Posterior cingulate gyrus (tissue), 11 donors: ENCODE data around the gene NAA38.

ENCODE experiments used
- DNase-seq, 10 donors: peaks; one replicate each; pipeline versions ENCODE4 v3.0.0 to v3.0.0-alpha.2; 2020 to 2021; ENCODE audit warnings: mixed read lengths in 3 of 10
- intact Hi-C: fragments of 100-400 bp; cut with DNase I; formaldehyde crosslinking; loops from one replicate; pipeline ENCODE4 v1.15.1; 2023

NAA38 gene, protein sequence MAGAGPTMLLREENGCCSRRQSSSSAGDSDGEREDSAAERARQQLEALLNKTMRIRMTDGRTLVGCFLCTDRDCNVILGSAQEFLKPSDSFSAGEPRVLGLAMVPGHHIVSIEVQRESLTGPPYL

DNA sequence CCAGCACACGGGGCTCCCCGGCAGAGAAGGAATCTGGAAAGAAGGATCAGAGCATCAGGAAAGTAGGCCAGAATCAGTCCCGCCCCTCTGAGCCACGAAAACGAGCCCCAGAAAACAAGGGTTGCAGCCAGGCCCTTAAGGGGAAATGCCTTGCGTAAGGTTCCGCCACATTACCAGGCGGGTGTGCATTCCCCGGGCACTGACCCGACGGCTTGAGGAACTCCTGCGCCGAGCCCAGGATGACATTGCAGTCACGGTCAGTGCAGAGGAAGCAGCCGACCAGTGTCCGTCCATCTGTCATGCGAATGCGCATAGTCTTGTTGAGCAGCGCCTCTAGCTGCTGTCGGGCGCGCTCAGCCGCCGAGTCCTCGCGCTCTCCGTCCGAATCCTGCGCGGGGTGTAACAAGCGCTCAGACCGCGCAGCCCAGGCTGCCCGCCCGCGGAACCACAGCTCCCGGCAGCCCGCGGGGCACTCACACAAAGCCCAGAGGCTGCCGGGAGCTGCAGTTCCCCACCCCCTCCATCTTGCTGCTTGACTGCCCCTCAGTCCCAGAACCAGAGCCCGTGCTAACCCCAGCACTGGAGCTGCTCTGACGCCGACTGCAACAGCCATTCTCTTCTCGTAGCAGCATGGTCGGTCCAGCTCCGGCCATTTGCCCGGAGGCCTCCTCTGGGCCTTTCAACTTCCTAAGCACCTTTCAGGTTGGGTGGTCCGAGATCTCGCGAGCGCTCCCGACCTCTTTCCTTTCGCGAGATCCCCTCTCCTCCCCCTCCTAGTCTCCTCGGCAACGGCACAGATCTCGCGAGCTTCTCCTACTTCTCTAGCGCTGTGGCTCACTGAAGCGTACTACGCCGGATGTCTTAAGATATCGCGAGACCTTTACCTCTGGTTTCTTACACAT, at the start of gene NAA38:
Gene NAA38, minus strand, starts transcription at position 749 of the 902 bp plus-strand sequence. Its CDS starts 96 bp downstream, at position 653.
- peak; percentile 90 to 99 (median 93) for DNase-seq
- intact Hi-C loops = loop anchor here (1.0 kb wide), 1 partner anchor 58 kb away; no protein-coding TSS in a partner anchor

DNA sequence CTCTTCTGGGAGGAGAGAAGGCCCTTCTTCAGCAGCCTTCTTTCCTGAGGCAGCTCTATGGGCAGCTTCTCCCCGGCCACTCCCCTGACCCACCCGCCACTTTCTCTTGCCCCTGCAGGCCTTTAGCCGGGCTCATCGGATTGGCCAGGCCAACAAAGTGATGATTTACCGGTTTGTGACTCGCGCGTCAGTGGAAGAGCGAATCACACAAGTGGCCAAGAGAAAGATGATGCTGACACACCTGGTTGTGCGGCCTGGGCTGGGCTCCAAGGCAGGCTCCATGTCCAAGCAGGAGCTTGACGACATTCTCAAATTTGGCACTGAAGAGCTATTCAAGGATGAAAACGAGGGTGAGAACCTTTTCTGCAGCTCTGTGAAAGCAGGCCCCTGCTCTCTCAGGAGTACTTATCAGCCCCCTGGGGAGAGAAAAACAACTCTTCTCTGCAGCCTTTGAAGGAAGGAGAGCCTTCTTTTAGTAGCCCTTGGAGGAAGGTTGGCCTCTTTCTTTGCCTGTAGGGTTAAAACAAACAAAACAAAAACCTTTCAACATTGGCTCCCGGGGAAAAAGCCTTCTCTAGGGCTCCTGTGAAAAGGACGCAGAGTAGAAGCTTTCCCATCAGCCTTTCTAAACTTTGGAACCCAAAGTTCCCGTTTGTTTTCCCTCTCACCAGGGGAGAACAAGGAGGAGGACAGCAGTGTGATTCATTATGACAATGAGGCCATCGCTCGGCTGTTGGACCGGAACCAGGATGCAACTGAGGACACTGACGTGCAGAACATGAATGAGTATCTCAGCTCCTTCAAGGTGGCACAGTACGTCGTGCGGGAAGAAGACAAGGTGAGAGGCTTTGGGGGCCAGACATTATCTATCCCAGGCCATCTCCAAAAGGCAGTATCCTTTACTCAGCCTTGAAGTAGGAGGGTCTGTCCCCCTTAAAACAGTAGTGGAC, 46.1 kb upstream of the NAA38 start:
- intact Hi-C loops = no loop called here
- DNase-seq = peak in 3 of 10 donors; percentile 44 to 62 (median 55)

DNA sequence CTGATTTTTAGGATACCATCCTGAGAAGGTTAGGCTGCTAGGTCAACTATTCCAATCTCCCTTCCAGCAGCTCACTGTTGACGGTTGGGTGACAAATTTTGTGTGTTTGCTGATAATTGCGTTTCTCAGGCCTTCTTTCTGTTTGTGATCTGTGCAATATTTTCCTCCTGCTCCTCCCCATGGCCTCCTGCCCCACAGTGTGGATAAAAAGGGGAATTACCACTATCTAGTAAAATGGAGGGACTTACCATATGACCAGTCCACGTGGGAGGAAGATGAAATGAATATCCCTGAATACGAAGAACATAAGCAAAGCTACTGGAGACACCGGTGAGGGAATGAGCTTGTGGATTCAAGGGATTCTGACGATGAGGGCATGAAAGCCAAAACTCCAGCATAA, 40.4 kb upstream of the NAA38 start:
- DNase-seq = peak in 2 of 10 donors; percentile 27 to 35
- intact Hi-C loops = loop anchor here (2.0 kb wide), 1 partner anchor 35 kb away; no protein-coding TSS in a partner anchor

DNA sequence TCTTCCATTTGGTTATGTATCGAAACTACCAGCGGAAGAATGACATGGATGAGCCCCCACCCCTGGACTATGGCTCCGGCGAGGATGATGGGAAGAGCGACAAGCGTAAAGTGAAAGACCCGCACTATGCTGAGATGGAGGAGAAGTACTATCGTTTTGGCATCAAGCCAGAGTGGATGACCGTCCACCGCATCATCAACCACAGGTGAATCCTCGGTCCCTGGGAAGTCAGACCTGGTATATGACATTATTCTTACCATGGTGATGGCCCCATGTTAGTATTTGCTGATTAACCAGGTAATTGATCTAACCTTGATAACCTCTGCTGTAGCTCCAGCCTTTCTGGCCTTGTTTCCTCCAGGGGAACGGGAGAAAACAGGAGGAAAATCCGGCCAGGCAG, 39.7 kb upstream of the NAA38 start:
- intact Hi-C loops = no loop called here
- DNase-seq = no peak

DNA sequence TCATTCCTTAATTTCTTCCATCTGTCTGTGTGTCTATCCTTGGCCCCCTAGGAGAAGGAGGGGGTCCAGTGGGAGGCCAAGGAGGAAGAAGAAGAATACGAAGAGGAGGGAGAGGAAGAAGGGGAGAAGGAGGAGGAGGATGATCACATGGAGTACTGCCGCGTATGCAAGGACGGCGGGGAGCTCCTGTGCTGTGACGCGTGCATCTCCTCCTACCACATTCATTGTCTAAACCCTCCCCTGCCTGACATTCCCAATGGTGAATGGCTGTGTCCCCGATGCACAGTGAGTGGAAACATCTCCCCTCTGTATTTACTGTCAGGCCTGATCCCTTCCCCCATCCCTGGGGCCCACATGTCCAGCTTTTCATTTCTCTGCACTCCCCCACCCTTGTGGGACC, 37.5 kb upstream of the NAA38 start:
- intact Hi-C loops = no loop called here
- no peak for DNase-seq

DNA sequence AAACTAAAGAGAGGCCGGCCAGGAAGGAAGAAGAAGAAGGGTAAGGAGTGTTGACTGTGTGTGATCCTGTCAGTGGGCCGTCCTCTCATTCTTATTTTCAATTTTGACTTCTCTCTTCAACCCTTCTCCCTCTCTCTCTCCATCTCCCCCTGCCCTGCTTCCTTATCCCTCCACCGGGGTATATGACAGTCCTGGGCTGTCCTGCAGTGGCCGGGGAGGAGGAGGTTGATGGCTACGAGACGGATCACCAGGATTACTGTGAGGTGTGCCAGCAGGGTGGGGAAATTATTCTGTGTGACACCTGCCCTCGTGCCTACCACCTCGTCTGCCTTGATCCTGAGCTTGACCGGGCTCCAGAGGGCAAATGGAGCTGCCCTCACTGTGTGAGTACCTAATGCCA, 36.9 kb upstream of the NAA38 start:
- no peak for DNase-seq
- intact Hi-C loops = no loop called here

DNA sequence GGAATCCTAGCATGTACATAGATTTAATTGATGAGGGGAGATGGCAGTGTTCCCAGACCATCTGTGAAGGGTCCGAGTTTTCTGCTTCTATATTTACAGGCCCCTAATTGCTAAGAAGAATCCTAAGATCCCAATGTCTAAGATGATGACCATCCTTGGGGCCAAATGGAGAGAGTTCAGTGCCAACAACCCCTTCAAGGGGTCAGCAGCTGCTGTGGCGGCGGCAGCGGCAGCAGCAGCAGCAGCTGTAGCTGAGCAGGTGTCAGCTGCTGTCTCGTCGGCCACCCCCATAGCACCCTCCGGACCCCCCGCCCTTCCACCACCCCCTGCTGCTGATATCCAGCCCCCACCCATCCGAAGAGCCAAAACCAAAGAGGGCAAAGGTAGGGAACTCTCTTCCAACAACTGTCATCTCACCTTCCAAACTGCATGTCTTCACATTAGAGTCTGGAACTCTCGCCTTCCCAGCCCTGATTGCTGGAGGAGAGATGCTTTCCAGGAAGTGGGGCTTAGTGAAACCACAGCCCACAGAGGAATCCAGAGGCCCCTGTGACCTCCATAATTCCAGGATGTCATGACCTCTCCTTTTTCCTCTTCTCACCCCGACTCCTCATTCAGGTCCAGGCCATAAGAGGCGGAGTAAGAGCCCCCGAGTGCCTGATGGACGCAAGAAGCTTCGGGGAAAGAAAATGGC, 36.0 kb upstream of the NAA38 start:
- intact Hi-C loops = no loop called here
- DNase-seq = no peak

DNA sequence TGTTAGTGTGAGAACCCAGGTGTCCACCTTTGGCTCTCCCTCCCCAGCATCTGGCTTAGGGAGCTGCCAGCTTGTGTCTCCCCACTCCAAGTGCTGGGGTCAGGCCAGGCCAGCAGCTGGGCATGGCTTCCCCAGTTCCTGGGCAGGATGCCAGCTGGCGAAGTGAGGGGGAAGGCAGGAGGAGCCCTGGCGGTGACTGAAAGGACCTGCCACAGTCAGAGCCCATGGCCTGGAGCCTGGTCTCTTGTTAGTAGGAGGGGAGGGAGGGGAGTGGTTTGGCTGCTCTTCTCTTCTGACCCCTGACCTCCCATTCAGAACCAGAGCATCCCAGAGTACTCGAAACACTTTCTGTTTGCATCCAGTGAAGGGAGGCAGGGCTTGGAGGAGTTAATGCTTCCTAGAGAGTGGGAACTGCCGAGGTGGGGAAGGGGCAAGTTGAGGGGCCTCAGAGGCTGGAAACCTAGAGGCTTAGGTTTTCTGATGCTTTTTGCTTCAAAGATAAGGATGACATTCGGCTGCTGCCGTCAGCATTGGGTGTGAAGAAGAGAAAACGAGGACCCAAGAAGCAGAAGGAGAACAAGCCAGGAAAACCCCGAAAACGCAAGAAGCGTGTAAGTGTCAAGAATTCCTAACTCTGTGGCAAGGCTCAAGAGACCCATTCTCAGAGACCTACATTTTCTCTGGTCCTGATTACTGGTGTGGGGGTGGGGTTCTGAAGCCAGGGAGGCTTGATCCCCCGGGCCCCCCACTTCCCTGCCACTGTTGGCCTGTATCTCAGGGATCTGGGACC, 32.0 kb upstream of the NAA38 start:
- intact Hi-C loops = no loop called here
- DNase-seq = peak; percentile 92 to 99 (median 96)

DNA sequence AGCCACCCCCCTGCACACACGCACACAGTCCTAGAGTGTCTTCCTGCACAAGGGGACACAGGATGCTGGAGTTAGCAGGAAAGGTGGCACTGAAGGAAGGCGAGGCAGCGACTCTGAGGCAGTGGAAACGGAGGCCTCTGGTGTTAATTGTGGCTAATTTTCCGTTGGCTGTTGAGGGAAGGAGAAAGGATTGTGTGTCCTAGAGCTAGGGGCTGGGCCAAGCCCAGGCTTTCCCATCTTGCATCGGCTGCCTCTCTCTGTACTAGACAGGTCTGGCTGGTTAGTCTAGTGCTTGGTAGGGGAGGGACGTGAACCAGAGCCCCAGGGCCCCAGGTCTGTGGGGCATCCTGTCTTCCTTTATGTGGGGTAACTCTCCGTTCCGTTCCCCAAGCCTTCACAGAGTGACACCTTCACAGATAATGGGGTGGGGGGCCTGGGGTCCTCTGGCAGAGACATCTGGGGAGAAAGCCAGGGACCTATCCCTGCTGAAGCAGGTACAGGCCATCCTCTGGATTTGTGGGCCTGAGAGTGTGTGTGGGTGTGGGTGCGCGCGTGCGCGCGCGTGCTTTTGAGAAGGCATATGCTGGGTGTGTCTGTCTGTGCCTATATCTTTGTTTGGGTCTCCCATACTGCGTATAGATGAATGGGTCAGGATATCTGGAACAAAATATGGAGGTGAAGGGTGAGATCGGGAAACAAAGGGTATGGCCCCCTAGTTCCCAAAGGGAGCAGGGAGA, 31.0 kb upstream of the NAA38 start, which contains the start of gene CHD3:
Gene CHD3, plus strand, starts transcription at position 606 of the 737 bp plus-strand sequence. CDS start 212 bp downstream, outside the sequence.
- DNase-seq = peak in 5 of 10 donors; percentile 35 to 91 (median 46)
- intact Hi-C loops = no loop called here

DNA sequence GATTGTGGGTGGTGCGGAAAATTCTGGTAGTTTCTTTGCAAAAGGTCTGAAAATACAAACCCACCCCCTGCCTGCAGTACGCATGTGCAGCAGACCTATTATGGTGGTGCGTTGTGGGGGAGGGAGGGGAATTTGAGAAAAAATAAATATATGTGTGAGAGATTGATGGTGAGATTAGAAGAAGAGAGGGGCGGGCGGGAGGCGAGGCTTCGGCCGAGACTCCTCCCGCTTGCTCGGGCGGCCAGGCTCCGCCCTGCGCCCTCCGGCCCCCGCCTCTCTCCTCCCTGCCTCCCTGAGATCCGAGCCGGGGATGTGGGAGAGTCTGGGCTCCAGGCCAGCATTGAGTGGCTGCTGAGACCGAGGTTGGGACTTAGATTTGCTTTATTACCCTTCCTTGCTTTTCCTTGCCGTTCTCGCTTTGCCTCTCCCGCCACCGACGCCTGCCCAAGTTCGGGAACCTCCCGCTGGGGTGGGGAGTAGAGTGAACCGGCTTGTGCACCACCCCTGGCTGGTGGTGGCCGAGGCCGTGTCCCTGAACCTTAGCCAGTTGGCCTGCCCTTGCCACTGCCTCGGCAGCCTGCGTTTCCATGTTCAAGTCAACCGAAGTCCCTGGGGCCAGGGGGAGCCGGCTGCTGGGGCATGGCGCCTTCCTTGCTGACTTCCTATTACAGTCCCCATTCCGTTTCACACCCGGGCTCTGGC, 30.3 kb upstream of the NAA38 start:
- peak; percentile 75 to 99 (median 90) for DNase-seq
- intact Hi-C loops = no loop called here

DNA sequence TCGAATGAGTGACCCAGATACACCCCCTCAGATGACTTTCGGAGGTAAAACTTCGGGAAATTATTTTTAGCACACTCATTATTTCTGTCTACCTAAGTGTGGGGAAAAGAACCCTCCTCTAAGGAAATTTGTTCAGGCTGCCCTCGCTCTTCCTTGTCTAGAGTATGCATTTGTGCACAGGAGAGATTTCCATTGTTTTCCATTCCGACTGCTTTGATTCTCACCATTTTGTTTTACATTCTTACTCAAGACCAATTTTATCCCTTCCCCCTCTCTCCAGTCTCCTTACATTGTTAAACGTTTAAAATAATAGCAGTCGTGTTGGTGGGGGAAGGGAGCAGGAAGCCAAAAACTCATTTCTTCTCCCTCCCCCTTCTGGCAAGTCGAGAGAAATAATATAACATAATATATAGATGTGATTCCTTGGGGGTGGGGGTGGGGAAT, 29.7 kb upstream of the NAA38 start:
- DNase-seq = no peak
- intact Hi-C loops = no loop called here

DNA sequence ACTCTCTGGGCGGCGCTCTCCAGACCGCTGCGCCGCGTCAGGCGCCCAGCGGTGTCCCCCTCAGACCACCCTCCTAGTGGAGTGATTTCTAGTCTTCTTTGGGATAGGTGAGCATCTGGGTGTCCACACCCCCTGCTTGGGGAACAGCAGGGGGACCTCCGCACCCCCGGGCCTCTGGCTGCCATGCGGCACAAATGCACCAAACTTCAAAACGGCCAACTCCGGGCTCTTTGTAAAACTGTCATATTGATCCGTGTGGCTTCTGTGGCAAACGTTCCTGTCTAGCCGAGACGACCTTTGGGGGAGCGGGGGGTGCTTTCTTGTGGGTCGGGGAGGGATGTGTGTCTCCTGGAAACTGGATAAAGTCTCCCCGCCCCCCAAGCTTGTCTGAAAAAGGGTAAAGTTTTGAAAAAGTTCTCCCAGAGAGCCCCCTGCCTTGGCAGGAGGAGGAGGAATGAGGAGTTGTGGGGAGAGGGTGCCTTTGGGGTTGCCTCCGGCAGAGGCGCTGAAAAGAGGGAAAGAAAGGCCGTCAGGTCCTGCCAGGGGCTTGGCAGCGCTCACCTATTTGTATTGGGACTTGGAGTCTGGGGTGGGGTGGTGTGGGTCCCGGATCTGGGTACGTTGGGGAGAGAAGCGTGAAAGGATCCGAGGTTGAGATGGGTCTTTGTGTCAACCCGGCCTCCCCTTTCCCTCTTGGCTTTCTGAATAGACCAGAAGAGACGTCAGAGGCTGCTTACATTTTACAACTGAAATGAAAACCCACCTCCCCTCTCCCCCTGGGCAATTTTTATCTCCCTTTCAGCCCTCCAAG, 29.1 kb upstream of the NAA38 start:
- DNase-seq = peak in 1 of 10 donors; percentile 25
- intact Hi-C loops = no loop called here

DNA sequence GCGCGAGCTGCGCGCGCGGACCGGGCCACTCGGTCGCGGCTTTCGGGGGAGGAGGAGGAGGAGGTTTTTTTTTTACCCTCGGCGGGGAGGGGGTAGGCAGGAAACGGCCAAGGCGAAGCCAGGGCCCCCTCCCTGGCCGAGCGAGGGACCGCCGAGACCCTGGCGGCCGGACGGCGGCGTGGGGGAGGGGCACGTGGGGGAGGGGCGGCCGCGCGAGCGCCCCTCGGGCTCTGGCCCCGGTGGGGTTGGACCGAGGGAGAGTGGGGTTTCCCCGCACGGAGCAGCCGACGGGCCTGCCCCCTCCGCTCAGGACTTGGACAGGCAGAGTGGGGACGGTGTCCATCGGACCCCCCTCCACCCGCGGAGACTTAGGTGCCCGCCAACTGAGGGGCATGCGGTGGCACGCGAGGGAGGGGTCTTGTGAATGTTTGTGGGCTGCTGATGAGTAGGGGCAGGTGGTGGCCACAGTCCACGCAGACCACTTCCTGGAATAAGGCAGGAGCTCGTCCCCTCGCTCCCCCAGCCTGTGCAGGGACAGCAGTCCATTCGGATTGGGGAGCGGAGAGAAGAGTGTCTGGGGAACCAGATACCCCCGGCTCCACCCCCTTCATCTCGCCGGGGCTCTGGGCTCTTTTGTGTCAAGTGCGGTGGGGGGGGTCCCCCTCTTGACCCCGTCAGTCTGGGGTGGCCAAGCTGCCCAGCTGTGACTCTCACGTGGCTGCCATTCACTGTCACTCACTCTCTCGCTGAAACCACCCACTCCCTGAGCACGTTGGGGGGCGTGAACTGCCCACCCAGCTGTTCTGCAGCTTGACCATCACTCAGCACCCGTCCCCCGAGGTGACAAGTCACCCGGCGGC, 28.2 kb upstream of the NAA38 start:
- DNase-seq = peak in 5 of 10 donors; percentile 14 to 88 (median 76)
- intact Hi-C loops = no loop called here

DNA sequence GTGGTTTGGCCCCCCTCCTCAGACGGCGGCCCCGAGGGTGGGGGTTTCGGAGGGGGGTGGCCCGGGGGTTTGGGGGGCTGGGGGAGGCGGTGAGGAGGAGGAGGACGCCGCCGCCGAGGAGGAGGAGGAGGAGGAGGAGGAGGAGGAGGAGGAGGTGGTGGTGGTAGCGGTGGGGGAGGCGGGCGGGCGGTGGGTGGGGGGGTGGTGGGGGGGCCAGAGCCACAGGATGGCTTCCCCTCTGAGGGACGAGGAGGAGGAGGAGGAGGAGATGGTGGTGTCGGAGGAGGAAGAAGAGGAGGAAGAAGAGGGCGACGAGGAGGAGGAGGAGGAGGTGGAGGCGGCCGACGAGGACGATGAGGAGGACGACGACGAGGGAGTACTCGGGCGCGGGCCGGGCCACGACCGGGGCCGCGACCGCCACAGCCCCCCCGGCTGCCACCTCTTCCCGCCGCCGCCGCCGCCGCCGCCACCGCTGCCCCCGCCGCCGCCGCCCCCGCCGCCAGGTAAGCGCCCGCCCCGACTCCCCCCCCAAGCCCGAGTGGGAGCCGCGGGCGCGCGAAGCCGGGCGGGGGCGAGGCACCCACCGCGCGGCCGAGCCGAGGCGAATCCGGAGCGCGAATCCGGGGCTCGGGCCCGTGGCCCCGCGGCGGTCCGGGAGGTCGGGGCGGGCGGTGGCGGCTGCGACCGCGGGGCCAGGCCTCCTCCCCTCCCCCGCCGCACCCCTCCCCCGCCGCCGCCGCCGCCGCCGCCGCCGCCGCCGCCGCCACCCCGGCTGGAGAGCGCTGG, 27.4 kb upstream of the NAA38 start:
- intact Hi-C loops = no loop called here
- DNase-seq = no peak

DNA sequence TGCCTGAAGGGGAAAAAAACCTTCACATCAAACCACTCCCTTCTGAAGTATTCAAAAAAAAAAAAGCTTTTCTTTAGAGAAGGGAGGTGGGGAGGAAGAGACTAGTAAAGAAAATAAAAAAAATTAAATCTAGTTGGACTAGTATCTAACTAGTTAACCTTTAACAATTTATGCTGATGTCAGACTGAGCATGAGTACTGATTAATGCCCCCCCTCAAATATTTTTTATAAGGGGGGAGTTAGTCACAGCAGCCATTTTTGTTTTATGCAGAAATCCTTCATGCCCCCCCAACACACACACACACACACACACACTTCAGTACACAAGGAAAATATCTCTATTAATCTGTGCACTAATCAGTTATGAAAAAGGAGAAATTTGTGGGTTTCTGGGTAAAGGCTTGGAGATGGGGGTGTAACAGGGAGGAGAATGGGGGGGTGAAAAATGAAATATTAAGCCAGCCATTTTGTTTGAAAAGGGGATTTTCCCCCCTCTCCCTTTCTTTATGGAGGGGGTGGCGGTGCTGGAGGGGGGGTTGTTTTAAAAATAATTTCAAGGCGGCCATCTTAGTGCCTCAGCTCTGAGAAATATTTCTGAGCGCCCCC, 26.5 kb upstream of the NAA38 start:
- no peak for DNase-seq
- intact Hi-C loops = no loop called here
